DMS53 treated with DMSO at 0.1 percent for 48 hours (cell line): Measurements from ENCODE around the gene PRSS12.
"Not testable (repeated sequence)": the region's sequence is repeated elsewhere in the genome, so short reads cannot be mapped to it uniquely, and the experiment has no call there.

Experiments
- DNase-seq: peaks from one replicate; lab custom pipeline; 2025; ENCODE audit not compliant: unreplicated experiment; lab: John Stamatoyannopoulos, UW

The PRSS12 gene

DNA sequence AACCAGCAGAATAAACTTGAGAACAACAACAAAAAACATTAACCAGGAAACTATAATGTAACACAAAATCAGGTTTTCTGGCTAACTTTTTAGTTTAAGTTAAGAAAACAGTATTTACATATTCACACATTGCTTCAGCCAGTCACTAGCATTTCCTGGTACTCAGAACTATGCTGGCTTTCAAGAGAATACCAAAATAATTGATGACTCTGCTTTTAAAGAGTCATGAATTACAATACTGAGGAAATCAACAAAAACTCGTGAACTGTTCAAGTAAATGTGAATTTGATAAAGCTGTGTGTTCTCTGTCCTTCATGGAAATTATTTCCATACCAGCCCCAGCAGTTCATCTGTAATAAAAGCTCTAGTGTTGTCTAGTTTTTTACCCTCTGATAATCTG, 27.4 kb downstream of the PRSS12 start:
- no peak for DNase-seq

DNA sequence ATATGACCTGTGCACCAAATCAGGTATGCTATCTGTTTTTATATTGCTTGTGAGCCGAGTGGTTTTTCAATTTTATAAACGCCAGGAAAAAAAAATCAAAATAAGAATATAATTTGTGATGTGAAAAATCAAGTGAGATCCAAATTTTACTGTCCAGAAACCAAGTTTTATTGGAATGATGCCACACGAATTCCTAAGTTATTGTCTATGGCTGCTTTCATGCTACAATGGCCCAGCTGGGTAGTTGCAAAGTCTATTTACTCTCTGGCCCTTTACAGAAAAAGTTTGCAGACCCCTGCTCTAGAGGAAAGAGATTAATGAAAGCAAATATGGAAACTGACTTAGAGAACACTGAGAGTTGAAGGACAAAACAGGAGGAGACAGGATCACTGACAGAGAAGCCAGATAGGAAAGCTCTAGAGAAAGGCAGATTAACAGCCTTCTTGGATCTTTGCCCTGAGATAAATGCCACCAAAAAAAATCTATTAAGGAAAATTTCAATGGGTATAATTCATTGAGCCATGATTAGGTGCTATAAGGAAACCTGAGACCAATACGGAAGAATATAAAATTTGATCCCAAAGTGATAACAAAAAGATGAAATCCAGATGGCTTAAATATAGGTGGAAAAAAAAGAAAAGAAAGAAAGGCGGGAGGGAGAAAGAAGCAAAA, 29.8 kb downstream of the PRSS12 start:
- no peak for DNase-seq

DNA sequence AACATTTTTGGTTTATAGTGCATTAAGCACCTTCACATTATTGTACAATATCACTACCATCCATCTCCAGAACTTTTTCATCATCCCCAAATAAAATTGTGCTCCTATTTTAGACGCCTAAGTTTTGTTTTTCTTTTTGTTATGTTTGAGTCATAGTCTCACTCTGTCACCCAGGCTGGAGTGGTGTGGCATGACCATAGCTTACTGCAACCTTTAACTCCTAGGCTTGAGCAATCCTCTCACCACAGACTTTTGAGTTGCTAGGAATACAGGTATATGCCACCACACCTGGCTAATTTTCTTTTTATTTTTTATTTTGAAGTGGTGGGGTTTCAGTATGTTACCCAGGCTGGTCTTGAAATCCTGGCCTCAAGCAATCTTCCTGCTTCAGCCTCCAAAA, 33.9 kb downstream of the PRSS12 start:
- no peak for DNase-seq

DNA sequence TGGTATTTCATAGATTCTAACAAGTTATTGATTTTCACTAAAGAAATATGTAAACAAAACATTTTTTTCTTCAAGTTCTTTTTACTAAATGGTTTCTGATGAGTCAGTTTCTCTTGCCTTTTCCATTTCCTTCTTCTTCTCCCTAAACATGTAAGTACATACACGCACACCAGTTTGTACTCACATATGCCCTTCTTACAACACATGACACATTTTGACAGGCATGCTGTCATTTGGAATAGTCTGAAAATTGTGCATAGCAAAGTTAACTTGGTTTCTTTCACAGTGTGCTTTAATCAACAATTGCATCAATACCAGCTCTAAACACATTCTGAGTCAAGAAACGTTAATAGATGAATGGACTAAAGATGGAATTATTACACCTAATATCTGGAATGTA, 35.1 kb downstream of the PRSS12 start:
- no peak for DNase-seq

DNA sequence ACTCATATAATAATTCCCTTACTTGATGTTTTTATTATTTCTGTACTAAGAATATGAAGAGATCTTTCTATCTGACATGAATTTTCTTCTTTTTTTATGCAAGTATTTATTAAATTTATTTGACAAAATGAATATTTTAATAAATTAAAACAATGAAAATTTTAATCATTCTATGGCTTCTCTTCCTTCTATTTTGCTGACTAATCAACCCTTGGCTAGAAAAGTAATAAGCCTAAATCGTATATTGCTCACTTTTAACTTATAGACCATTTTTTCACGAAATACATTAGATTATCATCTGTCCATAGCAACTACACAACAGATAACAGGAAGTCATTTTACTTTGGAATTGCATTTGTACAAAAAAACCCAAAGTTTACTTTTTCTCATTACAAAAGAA, 38.6 kb downstream of the PRSS12 start:
- DNase-seq, result no peak

DNA sequence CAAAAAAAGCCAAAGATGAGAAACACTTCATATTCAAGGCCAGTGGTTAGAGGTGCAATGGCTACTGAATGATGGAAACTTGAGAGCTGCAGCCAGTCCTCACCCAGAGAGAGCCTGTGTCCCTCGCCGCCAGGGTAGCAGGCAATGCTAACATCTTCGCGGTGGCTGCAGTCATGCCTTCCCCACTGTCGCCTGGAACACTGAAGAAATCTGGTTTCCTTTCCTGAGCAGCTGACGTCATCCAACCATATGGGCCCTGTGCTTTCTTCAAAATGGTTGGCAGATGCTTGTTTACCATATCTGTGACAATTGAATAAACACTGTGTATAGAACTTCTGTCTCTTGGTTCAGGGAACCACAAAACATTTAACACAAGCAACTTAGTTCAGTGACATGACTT, 39.7 kb downstream of the PRSS12 start:
- no peak for DNase-seq

DNA sequence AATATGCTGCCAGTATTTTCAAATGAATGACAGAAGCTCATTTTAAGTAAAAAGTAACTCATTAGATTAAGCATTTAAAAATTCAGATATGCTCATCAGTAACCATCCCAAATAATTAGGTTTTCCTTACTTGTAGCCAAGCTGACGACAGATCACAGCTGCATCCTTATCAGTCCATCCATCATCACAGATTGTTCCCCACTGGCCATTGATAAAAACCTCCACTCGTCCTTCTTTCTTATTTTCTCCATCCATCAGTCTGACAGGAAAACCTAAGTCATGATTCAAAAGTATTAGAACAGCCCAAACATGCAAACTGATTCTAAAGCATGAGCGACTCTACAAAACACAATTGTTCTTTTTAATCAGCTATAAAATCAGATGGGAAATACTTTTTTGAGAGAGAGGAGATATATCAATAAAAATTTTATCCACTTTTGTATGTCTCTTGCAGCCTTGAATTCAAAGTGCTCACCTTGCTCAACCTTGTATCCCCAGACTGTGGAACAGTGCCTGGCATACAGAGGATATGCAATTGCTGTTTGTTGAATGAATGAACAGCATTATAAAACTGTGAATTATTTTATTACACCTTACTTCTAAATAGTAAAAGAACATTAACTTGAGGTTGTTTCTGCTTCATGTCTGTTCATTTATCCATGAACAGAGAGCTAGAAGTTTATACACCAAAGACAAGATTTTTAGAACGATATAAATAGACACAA, 44.3 kb downstream of the PRSS12 start:
- DNase-seq, result no peak

DNA sequence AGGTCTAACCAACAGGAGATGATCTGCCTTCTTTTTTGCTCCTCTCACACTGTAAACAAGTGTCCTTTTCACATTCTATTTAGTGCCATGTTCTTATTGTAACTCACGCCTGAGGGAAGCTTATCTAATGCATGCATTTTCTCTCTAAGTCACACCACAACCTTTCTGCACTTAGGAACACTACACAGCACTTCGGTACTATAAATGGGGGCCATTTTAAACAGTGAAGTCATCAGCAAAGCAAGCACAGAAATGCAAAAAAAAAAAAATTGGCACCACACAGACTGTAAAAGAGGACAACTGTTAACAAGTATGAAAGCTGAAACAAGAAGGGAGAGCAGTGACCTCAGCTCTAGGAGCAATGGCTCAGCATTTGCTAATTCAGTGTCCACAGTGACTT, 45.2 kb downstream of the PRSS12 start:
- DNase-seq, result no peak

DNA sequence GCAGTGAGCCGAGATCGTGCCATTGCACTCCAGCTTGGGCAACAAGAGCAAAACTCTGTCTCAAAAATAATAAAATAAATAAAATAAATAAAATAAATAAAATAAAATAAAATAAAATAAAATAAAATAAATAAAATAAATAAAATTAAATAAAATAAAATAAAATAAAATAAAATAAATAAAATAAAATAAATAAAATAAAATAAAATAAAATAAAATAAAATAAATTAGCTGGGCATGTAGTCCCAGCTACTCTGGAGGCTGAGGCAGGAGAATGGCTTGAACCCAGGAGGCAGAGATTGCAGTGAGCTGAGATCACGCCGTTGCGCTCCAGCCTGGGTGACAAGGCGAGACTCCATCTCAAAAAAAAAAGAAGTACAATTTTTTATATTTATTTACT, 53.2 kb downstream of the PRSS12 start:
- not testable (repeated sequence) for DNase-seq

DNA sequence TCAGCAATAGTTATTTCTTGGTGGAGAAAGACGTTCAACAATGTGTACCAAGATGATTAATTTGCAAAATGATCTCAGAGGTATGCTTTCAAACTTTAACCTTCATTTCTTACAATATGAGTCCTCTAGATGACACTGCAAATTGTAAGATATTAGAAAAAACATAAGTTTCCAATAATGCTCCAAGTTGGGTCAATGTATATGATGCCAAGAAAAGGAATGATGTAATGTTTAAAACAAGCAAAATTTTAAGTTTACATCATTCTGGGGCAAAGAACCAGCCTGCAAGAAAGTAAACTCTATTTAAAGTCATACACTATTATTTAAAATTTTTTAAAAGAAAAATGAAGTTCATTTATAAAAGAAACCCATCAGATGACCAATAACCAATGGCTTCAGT, 56.1 kb downstream of the PRSS12 start:
- no peak for DNase-seq

DNA sequence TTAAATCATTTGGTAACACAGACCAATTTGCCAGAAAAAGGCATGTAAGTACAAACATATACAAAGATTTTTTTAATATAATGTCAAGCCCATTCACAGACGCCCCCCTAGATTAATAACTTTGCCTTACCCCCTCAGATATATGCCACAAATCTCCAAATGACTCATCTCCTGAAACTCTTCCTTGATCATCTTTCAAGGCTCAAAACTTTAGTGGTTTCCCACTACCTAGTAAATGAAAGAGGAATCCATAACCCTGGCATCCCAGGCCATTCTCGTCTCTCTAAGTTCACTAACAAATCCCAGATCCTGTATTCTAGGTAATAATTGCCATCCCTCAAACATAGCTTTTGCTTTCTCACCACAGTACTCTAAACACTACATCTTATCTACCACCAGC, 61.9 kb downstream of the PRSS12 start:
- DNase-seq, result no peak

DNA sequence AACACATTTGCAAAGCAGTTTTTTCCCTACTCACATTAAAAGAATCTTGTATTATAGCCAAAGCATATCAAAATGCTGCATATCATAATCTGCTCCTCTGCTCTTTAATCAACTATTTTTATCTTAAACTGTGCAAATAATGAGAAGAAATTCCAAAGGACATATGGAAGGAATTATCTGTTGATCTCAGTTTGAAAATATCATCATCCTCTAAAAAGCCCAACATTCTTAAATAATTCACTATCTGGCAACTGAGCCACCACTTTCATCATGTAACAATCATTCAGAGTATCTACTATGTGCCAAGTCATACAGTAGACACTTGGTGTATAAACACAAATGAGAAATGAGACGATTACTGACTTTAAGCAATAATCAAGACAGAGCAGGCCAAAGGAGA, 63.0 kb downstream of the PRSS12 start:
- no peak for DNase-seq

DNA sequence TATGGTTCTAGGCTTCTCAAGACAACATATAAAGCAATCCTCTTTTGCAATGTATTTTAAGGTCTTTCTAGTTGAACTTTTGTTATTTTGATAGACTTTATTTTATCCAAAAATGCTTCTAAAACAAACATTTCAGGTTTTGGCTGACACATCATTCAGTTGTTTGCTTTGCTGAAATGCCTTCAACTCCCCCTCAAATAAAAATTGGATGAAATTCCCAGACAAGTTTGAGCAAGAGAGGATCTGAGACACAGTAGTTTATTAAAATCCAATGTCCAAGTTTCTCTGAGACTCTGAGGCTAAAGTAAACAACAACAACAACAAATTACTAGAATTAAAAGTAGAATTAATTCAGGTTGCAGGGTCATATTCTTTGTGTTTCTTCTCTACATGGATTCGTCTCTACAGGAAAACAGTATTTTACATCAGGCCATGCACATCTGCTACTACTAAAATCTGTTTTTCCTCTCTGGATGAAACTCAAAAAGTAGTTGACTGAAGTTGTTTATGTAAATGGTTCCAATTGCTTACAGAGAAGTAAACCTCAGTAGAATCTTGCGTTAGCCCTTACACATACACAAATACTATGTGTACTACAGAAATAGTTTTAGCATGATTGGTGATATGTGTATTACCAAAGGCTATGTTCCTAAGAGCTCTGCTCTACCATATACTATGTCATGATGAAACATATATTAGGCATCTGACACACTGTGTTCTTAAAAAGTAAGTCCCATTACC, 64.9 kb downstream of the PRSS12 start:
- DNase-seq, result no peak

DNA sequence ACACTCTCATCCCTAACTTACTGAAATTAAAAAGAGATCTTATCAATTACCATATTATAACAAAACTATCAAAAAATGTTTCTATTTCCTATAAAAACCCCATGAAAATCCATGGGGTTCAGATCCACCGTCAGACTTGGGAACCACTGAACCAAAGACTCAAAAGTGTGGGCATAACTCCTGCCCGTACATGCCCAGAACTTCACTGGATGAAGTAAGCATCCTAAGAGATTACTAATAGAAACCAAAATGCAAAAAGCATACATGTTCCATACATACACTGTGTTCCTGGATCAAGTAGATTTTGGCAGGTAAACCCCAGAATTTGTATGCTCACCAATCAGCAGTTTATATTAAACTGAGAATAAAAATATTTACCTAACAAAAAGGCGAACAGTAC, 66.1 kb downstream of the PRSS12 start:
- no peak for DNase-seq

DNA sequence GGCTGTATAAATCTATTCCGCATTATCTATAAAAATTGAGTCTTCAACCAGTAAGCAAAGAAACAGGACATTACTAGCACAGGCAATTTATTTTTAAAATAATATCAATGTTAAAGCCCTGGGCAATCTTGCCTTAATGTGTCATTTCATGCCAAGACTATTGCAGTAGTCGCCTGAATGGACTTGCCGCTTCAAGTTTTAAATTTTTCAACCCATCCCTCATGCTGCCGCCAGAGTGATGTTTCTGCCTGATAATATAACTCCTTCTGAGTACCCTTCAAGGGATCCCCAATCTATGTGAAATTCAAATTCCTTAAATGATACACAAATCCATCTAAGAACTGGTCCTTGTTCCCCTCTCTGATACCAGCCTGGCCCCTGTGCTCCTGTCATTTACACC, 66.9 kb downstream of the PRSS12 start:
- DNase-seq, result no peak

DNA sequence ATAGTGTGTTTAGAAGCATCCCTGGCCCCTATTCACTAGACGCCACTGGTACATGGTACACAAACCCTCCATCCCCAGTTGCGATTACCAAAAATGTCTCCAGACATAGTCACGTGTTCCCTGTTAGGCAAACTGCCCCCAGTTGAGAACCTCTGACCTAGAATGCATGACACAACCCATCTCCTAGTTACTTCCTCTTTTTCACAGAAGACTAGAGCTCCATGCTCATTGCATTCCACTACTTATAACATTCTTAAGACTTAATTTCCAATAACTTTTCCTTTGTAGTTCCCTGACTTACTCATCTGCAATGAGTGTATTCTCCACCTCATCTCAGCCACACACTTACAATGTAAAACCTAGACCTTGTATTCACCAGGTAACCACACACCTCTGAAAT, 68.6 kb downstream of the PRSS12 start:
- no peak for DNase-seq

DNA sequence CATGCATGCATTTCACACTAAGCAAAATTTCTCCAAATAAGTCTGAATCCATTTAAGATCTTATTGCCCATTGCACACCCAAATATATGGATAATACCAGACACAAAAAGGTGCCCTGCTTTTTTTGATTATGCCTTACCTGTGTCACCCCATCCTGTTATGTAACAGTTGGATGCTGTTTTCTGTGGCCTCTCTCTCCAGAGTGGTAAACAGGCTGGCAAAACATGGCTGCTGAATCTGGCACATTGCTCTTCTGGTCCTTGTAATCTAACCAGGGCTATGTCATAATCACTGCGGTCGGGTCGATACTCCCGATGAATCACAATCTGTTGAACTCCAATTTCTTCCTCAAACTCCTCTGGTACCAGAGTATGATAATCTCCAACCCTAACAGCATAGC, 70.1 kb downstream of the PRSS12 start:
- no peak for DNase-seq

DNA sequence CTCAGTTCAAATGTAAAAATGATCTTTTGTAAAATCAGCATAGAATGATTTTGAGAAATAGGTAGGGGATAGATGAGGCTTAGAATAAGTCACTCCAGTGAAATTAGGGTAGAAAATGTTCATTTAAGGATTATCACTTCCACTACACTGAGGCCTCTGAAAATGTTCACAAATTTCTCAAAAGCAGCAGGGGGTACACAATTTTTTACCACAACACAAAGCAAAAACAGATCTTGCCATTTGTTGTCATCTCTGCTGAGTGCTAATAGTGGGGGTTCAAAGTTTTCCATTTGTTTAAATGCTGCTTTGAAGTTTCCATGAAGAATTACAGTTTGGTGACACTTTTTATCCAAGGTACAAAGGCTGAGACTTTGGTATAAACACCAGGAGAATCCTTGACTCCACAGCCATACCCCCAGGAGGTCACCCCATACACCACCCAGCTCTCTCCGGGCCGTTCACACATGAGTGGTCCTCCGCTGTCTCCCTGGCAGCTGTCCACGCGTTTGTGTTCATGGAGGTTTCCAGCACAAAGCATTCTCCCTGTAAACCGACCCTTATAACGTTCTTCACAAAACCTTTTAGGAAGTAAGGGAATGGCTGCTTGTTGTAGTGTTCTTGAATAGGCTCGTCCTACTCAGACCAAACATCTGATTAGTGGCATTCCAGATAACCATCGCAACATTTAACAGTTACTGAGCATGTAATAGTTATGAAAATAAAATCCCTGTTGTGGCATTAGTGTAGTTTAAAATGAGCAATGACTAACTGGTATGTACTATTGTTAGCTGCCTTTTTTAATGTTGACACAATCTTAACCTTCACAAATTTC, 71.0 kb downstream of the PRSS12 start:
- no peak for DNase-seq

DNA sequence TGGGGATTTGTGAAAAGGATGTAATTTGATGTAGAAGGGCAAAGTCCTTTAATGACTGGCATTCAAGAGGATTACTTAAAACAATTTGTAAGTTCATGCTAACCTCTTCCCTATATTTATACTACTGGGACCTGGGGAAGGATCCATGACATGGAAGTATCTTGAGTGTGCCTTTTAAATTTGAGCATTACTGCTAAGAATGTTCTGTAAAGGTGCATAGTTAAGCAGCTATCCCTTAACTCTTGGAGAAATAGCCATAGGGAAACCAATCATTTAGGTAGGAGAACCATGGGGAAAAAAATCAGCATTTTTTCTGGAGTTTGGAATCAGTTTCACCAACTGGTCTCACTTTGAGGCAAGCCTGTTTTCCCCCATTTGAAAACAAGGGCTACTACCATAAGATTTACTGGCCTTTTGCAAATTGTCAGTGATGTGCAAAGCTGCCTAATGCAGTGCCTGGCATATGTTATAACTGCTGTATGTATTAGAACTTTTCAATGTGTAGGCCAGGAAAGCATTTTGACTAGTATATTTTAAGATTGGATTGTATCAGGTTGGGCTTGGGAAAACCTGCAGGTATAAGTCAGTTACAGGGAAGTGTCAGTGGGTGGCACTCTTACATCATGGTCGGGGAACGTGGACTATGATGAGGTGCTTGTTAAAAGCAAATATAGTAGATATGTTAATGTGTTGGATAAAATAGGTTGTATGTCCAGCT, 72.1 kb downstream of the PRSS12 start:
- DNase-seq, result peak; percentile 47

DNA sequence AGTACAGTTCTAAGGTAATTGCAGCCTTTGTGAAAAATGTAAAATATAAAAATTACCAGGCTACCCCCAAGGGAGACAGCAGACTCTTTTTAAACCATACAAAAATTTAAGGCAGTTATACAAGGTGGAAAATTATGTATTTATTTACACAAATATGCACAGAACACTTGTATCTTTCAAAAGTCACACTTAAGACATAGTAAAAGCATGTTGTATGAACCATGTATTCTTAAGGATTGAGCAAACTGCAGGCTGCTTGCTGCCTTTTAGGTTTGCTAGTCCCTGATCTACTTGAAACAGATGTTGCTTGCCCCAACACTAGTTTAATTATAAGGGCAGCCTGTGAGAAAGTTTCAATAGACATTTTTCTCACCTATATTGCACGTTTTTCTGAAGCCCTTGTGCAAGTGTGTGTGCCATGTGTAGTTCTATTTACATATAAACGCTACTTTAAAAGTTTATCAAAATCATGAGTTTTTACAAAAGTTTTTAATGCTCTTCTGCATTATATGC, 72.8 kb downstream of the PRSS12 start:
- DNase-seq, result no peak

DNA sequence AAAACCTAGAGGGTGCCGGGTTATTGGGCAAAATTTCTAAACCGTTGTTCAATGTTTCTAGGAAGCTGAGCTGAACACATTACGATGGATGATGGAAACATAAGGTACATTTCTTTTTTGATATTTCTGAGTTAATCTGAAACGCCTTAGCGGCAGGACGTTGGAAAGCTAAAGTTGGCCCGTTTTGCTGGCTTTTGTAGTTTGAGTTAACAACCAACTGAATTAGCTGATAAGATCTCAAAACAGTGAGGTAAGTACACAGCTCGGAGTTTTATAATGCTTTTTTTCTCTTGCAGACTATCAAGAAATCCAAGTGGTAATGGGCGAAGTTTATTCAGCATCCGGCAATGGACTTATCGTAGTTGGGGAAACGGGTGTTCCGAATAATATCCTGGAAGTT, 73.5 kb downstream of the PRSS12 start:
- no peak for DNase-seq
